ENCODE measurements around the gene KCNAB2.

DNA sequence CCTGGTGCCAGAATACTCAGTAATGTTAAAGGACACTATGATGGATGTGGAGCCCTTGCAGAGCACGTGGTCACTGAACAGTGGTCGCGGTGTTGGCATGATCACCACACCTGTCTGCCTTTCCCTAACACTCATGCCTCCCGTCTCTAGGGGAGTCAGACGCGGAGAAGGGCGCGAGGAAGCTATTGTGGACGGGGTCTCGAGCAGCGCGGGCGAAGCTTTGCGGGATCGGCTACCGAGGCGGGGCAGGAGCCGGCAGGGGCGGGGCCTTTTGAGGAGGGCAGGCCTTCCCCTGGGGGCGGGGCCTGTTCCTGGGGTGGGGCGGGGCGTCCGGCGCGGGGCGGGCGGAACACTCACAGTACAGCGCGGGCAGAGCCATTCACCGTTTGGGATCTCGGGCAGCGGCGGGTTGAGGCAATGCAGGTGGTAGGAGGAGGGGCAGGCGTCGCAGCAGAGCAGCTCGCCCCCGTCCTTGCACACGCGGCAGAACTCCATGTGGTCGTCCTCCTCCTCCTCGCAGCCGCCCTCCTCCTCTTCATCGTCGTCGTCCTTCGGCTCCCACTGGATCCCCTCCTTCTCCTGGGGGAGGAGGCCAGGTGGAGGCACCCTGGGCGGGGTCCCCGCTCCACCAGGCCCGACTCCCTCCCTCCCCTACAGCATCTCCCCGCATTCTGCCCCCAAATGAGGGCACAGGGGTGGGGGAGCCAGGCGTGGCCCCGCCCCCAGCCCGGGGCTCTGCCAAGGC is 103.0 kb downstream of the KCNAB2 start:
- no peak for TF ChIP-seq EZH2phosphoT487 (IDR thresholded peaks at IDR 0.05; ENCODE audit: borderline replicate concordance)
- TF ChIP-seq, protein P1, sequence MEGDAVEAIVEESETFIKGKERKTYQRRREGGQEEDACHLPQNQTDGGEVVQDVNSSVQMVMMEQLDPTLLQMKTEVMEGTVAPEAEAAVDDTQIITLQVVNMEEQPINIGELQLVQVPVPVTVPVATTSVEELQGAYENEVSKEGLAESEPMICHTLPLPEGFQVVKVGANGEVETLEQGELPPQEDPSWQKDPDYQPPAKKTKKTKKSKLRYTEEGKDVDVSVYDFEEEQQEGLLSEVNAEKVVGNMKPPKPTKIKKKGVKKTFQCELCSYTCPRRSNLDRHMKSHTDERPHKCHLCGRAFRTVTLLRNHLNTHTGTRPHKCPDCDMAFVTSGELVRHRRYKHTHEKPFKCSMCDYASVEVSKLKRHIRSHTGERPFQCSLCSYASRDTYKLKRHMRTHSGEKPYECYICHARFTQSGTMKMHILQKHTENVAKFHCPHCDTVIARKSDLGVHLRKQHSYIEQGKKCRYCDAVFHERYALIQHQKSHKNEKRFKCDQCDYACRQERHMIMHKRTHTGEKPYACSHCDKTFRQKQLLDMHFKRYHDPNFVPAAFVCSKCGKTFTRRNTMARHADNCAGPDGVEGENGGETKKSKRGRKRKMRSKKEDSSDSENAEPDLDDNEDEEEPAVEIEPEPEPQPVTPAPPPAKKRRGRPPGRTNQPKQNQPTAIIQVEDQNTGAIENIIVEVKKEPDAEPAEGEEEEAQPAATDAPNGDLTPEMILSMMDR (conservative IDR thresholded peaks at IDR 0.05; ENCODE audit: low read length) = no peak
